ENCODE data around the gene RPS6KA2. TPM values are rescaled to one million over a fixed set of nuclear protein-coding genes. Genes with fewer than 3 reads are reported as not detected.

RPS6KA2 gene
- total RNA-seq, 1 experiment from 2014 or later = 4.1 TPM

GRCh38 chr6:166599205-166599604, 27.8 kb downstream of the RPS6KA2 start:
- TF ChIP-seq SIN3A (IDR thresholded peaks at IDR 0.05; ENCODE audit: borderline replicate concordance, insufficient read depth, low read depth, low read length) (no peak), REST (IDR thresholded peaks at IDR 0.05; ENCODE audit: insufficient read depth in 1 of 2, low read depth in 2 of 2, low read length in 1 of 2) (no peak)
- in situ Hi-C loops (cut with HindIII; ENCODE audit: low pct_unique_long_range_greater_than_20kb, low sequenced_read_pairs) = no loop called here
- ChIA-PET POLR2A (no interaction called here), CTCF (no interaction called here)
- no TSS peak for BruUV-seq (replicated peaks)
- DNase-seq (ENCODE audit: low read depth, low spot score) (no peak), ATAC-seq (no peak)
- intact Hi-C loops (cut with micrococcal nuclease; ENCODE audit: unreplicated experiment) = no loop called here
- Histone ChIP-seq H3K9me3 (ENCODE audit: control insufficient read depth, insufficient read depth, low read depth, low read length) (no peaks in the 10 kb centered on the region), H3K4me1 (ENCODE audit: control insufficient read depth, insufficient read depth, low read length) (no peaks in the 10 kb centered on the region), H3K27ac (ENCODE audit: low read length) (no peak overlapping the region), H3K4me3 (ENCODE audit: low read depth in 2 of 2, low read length in 2 of 2) (no peak overlapping the region), H3K36me3 (ENCODE audit: control insufficient read depth, insufficient read depth, low read length) (no peaks in the 10 kb centered on the region), H3K27me3 (ENCODE audit: control insufficient read depth, insufficient read depth, low read length) (no peaks in the 10 kb centered on the region)

GRCh38 chr6:166598441-166599138, 28.5 kb downstream of the RPS6KA2 start:
- DNase-seq (ENCODE audit: low read depth, low spot score) (no peak), ATAC-seq (no peak)
- ChIA-PET CTCF (no interaction called here), POLR2A (no interaction called here)
- Histone ChIP-seq H3K9me3 (ENCODE audit: control insufficient read depth, insufficient read depth, low read depth, low read length) (no peaks in the 10 kb centered on the region), H3K27ac (ENCODE audit: low read length) (no peak overlapping the region), H3K27me3 (ENCODE audit: control insufficient read depth, insufficient read depth, low read length) (no peaks in the 10 kb centered on the region; the same call in 1 of the 2 replicates), H3K36me3 (ENCODE audit: control insufficient read depth, insufficient read depth, low read length) (no peaks in the 10 kb centered on the region), H3K4me1 (ENCODE audit: control insufficient read depth, insufficient read depth, low read length) (no peaks in the 10 kb centered on the region), H3K4me3 (ENCODE audit: low read depth in 2 of 2, low read length in 2 of 2) (no peak overlapping the region)
- TF ChIP-seq SIN3A (IDR thresholded peaks at IDR 0.05; ENCODE audit: borderline replicate concordance, insufficient read depth, low read depth, low read length) (no peak), POLR2AphosphoS5 (IDR thresholded peaks at IDR 0.05; ENCODE audit: low read depth, low read length) (no peak), TCF7L2 (IDR thresholded peaks at IDR 0.05; ENCODE audit: low read depth, low read length) (no peak), REST (IDR thresholded peaks at IDR 0.05; ENCODE audit: insufficient read depth in 1 of 2, low read depth in 2 of 2, low read length in 1 of 2) (no peak)
- intact Hi-C loops (cut with micrococcal nuclease; ENCODE audit: unreplicated experiment) = no loop called here
- in situ Hi-C loops (cut with HindIII; ENCODE audit: low pct_unique_long_range_greater_than_20kb, low sequenced_read_pairs) = no loop called here
- no TSS peak for BruUV-seq (replicated peaks)

Measured in Panc1 (cell line).